Measurements from ENCODE around the gene VWA1.
"Not testable (repeated sequence)": the region's sequence is repeated elsewhere in the genome, so short reads cannot be mapped to it uniquely, and the experiment has no call there.

Gene VWA1

GRCh38 chr1:1424707-1425106 is 10.8 kb upstream of the VWA1 start:
- no peak for DNase-seq

DNA sequence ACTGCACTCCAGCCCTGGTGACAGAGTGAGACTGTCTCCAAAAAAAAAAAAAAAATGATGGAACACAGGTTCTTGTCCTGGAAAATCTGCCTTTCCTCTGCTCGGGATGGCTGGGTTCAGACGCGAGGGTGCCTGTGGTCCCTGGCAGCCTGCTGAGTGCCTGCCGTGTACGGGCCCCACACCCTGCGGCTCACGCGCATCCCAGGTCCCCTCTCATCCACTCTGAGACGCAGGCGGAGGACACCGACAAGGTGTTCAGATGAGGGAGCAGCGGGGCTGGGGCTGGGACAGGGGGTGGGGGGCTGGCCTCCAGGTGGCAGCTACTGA is 10.1 kb upstream of the VWA1 start:
- DNase-seq: no peak

DNA sequence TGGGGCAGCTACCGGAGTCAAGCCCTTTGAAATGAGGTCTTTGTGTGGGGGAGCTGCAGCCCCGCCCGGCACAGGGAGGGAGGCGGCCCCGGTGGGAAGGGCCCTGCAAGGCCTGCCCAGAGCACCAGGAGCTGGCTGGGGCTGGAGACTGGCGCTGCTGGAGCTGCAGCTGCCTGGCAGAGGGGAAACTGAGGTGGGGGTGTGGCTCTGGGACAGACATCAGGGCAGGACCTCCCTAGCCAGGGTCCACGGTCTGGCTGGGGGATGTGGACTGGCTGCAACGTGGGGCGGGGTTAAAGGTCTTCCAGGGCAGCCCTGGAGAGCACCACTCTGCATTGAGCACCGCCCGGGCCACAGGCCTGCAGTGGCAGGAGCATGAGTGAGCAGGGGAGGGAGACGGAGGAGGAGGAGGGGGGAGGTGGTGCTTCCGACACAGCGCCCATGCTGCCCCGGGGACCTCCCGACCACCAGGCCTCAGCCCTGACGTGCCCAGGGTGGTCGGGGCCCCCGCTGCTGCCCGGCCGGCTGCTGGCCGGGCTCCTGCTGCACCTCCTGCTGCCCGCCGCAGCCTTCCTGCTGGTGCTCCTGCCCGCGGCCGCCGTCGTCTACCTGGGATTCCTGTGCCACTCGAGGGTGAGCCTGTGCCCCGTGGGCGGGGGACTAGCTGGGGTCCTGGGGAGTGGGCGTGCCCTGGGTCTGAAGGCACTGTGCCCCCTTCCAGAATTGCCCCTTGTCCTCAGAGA is 9.6 kb upstream of the VWA1 start:
- peak; percentile 16 for DNase-seq

GRCh38 chr1:1426496-1427105 is 8.9 kb upstream of the VWA1 start:
- peak; percentile 25 for DNase-seq

DNA sequence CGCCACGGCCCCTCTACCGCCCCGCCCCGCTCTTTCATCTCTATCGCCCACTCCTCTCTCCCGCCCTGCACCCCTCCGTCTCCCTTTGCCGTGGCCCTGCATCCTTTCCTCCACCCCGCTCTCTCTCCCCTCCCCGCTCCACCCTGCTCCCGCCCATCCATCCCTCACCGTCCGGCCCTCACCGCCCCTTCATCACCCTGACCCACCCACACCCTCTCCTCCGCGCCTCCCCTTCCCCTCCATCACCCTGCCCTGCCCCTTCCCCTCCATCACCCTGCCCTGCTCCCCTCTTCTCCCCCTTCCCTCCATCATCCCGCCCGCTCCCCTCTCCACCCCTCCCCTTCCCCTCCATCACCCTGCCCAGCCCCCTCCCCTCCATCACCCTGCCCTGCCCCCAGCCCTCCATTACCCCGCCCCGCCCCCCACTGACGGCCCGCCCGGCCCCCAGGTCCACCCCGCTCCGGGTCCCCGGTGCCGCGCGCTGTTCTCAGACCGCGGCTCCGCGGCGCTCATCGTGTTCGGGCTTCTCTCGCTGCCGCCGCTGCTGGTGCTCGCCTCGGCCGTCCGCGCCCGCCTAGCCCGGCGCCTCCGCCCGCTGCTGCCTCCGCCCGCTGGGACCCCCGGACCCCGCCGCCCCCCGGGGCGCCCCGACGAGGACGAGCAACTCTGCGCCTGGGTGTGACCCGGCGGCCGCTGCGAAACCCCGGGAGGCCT is 8.2 kb upstream of the VWA1 start:
- DNase-seq: peak; percentile 24

DNA sequence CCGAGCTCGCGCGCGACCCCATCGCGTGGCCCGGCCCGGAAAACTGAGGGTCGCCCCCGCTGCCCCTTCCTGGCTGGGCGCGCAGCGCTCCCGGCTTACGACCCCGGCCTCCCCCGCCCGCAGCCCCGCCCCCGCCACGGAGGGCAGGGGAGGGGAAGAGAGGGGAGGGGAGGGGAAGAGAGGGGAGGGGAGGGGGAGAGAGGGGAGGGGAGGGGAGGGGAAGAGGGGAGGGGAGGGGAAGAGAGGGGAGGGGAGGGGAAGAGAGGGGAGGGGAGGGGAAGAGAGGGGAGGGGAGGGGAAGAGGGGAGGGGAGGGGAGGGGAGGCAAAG is 7.7 kb upstream of the VWA1 start:
- DNase-seq: no peak

DNA sequence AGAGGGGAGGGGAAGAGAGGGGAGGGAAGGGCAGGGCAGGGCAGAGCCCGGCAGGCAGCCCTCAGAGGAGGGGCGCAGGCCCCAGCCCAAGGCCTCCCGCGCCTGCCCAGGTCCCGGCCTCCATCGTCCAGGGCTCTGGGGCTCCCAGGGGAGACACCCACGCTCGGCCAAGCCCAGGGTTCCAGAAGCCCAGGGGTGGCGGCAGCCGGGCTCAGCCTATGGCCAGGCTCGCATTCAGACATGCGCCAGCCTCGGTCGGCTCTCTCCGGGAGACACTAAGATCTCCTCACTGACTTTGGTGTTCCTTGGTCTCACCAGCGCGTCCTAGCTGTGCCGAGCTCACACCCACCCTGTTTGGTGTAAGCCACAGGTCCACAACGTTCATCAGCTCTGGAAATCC is 7.3 kb upstream of the VWA1 start:
- DNase-seq: peak; percentile 16

- not testable (repeated sequence) for DNase-seq
These were observed 6.5 kb upstream of the VWA1 start for GRCh38 chr1:1428967-1429366.

GRCh38 chr1:1429671-1430073 is 5.8 kb upstream of the VWA1 start:
- no peak for DNase-seq

DNA sequence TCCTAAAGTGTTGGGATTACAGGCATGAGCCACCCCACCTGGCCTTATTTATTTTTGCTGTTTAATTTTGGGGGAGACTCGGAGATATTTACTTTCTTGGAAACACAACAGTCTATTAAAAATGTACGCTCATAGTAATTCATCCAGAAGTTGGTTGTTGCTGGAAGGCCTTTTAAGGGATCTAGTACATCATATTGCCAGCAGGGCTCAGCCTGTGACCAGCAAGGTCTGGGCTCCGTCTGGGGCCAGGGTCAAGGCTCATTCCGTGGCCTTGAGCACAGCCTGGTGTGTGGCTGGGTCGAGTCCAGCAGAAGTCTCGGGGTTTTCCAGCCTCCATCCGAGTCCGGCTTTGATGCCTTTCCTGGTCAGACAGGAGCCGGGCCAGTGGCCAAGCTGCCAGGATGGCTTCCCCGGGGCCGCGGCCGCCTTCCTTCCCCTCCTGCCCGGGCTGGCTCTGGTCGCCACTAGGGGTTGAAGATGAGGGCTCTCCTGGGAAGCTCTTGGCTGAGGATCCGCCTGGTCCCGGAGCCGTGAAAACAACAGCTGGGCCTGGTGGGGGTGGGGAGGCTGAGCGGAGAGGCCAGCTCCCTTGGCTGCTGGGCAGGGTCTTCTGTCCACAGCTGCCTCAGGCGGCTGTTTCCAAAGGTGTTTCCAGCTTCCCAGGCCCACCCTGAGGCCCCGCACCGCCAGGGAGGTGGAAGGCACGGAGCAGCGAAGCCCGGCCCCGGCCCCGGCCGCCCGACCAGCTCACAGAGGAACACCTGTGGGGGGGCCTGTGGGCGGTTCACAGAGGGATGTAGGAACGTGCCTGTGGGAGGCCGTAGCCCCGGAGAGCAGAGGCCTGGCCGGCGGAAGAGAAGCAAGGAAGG is 5.1 kb upstream of the VWA1 start:
- DNase-seq: no peak

DNA sequence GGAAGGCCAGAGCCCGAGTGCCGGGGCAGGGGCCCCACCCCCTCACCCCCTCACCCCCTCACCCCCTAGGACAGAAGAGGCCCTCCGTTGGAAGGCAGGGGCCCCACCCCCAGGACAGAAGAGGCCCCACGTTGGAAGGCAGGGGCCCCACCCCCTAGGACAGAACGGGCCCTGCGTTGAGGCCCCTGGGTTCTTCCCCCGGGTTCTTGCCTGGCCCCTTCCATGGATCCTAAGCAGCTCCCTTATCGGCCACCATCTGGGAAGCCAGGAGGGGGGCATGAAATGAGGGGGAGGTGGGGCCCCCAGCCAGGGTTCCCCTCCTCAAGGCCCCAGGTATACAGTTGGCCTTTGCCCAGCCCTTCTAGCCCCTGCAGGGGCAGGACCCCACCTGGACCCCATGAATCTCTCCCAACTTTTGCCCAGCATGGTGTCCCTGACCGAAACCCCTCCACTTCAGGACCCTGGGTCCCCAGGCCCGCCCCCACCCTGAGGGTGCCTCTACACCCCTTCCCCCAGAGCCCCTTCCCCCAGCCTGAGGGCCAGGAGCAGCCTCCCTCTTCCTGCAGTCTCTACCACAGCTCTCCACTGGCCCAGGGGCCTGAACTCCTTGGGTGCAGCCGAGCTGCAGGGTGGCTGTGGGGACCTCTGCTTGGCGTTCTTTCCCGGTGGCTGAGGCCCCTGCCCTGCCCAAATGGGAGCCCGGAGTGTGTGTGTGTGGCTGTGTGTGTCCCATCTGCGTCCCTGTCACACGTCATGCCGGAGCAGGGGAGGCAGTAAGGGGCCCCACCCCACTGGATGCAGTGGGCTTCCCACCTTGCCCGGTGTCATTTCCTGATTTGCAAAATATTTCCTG is 4.3 kb upstream of the VWA1 start:
- DNase-seq: no peak

DNA sequence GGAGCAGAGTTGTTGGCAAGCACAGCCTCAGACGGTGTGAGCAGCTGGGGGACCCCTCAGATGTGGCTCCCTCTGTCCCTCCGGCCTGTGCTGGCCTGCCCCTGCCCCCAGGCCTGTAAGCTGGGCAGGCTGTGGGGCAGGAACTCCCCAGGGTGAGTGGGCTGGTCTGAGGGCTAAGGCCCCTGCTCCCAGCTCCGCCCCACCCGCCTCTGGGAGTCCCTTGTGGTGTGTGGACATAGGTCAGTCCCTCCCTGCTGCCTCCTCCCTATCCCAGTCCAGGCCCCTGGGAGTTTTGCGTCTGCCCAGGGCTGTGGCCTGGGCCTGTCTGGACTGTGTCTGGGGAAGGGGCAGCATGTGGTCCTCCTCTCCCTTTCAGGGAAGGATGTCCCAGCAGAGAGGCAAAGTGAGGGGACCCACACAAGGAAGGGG is 3.6 kb upstream of the VWA1 start:
- DNase-seq: no peak

DNA sequence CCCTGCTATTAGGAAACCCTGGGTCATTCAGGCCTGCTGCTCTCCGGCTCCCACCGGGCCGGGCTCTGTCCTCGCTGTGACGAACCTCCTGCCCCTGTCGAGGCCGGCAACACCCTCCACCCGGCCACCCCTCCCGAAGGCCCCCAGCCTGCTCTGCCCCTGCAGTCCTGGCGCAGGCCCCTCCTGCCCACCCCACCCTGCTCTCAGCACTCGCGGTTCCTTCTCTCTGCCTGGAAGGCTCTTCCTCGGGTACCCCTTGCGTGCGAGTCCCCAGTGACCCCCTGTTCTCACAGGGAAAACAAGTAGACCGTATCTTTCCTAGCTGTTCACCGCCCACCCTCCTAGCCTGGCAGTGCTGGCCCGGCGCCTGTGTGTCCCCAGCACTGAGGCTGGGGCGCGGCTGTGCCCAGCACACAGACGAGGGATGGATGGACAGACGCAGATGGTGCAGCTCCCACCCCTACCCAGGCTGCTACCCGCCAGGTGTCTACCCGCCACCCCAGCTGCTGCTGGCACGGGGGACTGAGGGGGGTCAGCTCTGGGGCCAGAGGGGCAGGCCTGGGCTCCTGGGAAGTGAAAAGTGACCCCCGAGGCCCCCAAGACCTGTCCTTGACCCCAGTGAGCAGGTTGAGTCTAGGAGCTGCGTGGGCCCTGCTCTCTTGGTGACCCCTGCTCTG is 3.1 kb upstream of the VWA1 start:
- DNase-seq: no peak

DNA sequence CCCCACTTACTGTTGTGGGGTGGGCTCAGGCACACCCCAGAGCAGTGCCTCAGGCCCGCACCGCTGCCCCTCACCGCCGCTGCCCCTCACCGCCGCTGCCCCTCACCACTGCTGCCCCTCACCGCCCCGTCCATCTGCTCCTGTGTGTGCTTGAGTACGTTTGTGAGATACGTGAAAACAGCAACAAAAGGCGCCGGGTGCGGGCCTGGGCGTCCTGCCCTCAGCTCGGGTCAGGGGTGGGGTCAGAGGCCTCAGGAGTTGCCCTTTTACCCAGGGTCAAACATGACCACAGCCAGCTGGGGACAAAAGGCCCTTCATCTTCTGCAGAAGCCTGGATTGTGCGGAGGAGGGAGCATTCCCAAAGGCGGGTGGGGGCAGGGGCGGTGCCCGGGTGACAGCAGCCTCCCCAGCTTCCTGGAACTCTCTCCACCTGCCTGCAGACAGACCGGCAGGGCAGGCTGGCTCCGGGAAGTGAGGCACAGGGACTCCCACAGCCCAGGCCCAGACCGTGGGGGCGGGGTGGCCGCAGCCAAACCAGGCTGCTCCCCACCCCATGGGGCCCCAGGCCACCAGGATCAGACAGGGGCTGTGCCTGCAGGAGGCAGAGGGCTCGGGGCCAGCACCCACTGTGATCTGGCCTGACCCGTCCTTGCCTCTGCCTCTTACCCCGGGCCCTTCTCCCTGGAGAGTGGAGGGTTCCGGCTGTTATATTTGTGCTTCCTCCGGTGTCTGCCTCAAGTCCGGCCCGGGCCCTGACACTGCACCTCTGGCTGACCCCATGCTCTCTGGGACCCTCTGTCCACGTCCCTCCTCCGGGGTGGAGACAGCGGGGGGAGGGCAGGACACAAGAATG is 2.3 kb upstream of the VWA1 start:
- no peak for DNase-seq

GRCh38 chr1:1433804-1434130 is 1.7 kb upstream of the VWA1 start:
- no peak for DNase-seq

GRCh38 chr1:1434131-1434823 is 1.2 kb upstream of the VWA1 start:
- no peak for DNase-seq

GRCh38 chr1:1434824-1435105 is 725 bp upstream of the VWA1 start:
- no peak for DNase-seq

- DNase-seq: no peak
These were observed 580 bp downstream of the VWA1 start for GRCh38 chr1:1435911-1436629.

- DNase-seq: no peak
These were observed 1.1 kb downstream of the VWA1 start for GRCh38 chr1:1436630-1437032.

Data from activated T-cell treated with anti-CD3 and anti-CD28 coated beads, Interleukin-2, amount 50 U/mL, for 1 hour (primary cell).